Measurements from ENCODE around the gene SFMBT2. TPM values are rescaled to one million over a fixed set of nuclear protein-coding genes. Genes with fewer than 3 reads are reported as not detected.
"Not testable (repeated sequence)": the region's sequence is repeated elsewhere in the genome, so short reads cannot be mapped to it uniquely, and the experiment has no call there.

Gene SFMBT2
- total RNA-seq, 1 experiment from 2014 or later, result not detected

- Mint-ChIP-seq H3K27me3 (ENCODE audit: insufficient read depth, unreplicated experiment) (peaks cover 13% of the 10 kb centered on the region), H3K36me3 (ENCODE audit: insufficient read depth, unreplicated experiment) (no peaks in the 10 kb centered on the region), H3K27ac (ENCODE audit: unreplicated experiment) (no peak overlapping the region), H3K9me3 (ENCODE audit: unreplicated experiment) (peaks cover 25% of the 10 kb centered on the region), H3K4me3 (ENCODE audit: unreplicated experiment) (no peak overlapping the region), H3K4me1 (ENCODE audit: low read depth, unreplicated experiment) (peaks cover 5% of the 10 kb centered on the region)
- intact Hi-C loops (cut with micrococcal nuclease; ENCODE audit: unreplicated experiment), result no loop called here
- ChIA-PET CTCF (no interaction called here), POLR2A (no interaction called here)
- Histone ChIP-seq H3K4me1 (no peaks in the 10 kb centered on the region), H3K36me3 (ENCODE audit: control insufficient read depth, insufficient read depth, low read length) (no peaks in the 10 kb centered on the region), H3K4me3 (ENCODE audit: low read depth, low read length) (no peak overlapping the region), H3K27me3 (replicated peaks; ENCODE audit: control insufficient read depth, insufficient read depth, low read length) (no peaks in the 10 kb centered on the region), H3K9me3 (no peaks in the 10 kb centered on the region; the same call in 1 of the 2 replicates)
- no peak for DNase-seq
- BruUV-seq (replicated peaks), result no TSS peak
- TF ChIP-seq CTCF (IDR thresholded peaks at IDR 0.05; ENCODE audit: insufficient read depth in 1 of 2, low read depth in 1 of 2, low read length in 1 of 2, severe bottlenecking in 1 of 2, unreplicated experiment in 1 of 2), result no peak
These were observed 217.5 kb downstream of the SFMBT2 start for GRCh38 chr10:7193369-7193768.

GRCh38 chr10:7192831-7193361 lies 217.9 kb downstream of the SFMBT2 start:
- ChIA-PET CTCF (interaction anchor here (0.5 kb wide), 1 partner anchor 49 kb away, joined by 3 read pairs; no protein-coding TSS in a partner anchor), POLR2A (no interaction called here)
- no peak overlapping the region for H3K4me3 ChIP-seq (ENCODE audit: low read depth, low read length)
- Mint-ChIP-seq H3K4me1 (ENCODE audit: low read depth, unreplicated experiment) (peaks cover 5% of the 10 kb centered on the region), H3K4me3 (ENCODE audit: unreplicated experiment) (no peak overlapping the region), H3K27ac (ENCODE audit: unreplicated experiment) (no peak overlapping the region), H3K27me3 (ENCODE audit: insufficient read depth, unreplicated experiment) (peaks cover 11% of the 10 kb centered on the region), H3K36me3 (ENCODE audit: insufficient read depth, unreplicated experiment) (no peaks in the 10 kb centered on the region), H3K9me3 (ENCODE audit: unreplicated experiment) (peaks cover 25% of the 10 kb centered on the region)
- intact Hi-C loops (cut with micrococcal nuclease; ENCODE audit: unreplicated experiment), result no loop called here
- H3K9me3 ChIP-seq, result no peaks in the 10 kb centered on the region; the same call in 1 of the 2 replicates
- no peaks in the 10 kb centered on the region for H3K4me1 ChIP-seq
- no peak for DNase-seq
- TF ChIP-seq CTCF (IDR thresholded peaks at IDR 0.05; ENCODE audit: insufficient read depth in 1 of 2, low read depth in 1 of 2, low read length in 1 of 2, severe bottlenecking in 1 of 2, unreplicated experiment in 1 of 2), result no peak
- BruUV-seq (replicated peaks), result no TSS peak
- no peaks in the 10 kb centered on the region for H3K36me3 ChIP-seq (ENCODE audit: control insufficient read depth, insufficient read depth, low read length)
- H3K27me3 ChIP-seq (replicated peaks; ENCODE audit: control insufficient read depth, insufficient read depth, low read length), result no peaks in the 10 kb centered on the region

- POLR2A ChIA-PET, result no interaction called here
- H3K27me3 Mint-ChIP-seq (ENCODE audit: insufficient read depth, unreplicated experiment), result peaks cover 11% of the 10 kb centered on the region
- no TSS peak for BruUV-seq (replicated peaks)
- DNase-seq, result no peak
- no peaks in the 10 kb centered on the region for H3K36me3 Mint-ChIP-seq (ENCODE audit: insufficient read depth, unreplicated experiment)
- H3K4me1 ChIP-seq, result no peaks in the 10 kb centered on the region
- CTCF ChIA-PET, result interaction anchor here (0.7 kb wide), 1 partner anchor 1774 kb away, joined by 4 read pairs; no protein-coding TSS in a partner anchor
- intact Hi-C loops (cut with micrococcal nuclease; ENCODE audit: unreplicated experiment), result no loop called here
- TF ChIP-seq CTCF (IDR thresholded peaks at IDR 0.05; ENCODE audit: insufficient read depth in 1 of 2, low read depth in 1 of 2, low read length in 1 of 2, severe bottlenecking in 1 of 2, unreplicated experiment in 1 of 2), result no peak
- no peaks in the 10 kb centered on the region for H3K36me3 ChIP-seq (ENCODE audit: control insufficient read depth, insufficient read depth, low read length)
- H3K9me3 Mint-ChIP-seq (ENCODE audit: unreplicated experiment), result peaks cover 25% of the 10 kb centered on the region
- H3K4me3 Mint-ChIP-seq (ENCODE audit: unreplicated experiment), result no peak overlapping the region
- H3K9me3 ChIP-seq, result no peaks in the 10 kb centered on the region; the same call in 1 of the 2 replicates
- H3K27me3 ChIP-seq (replicated peaks; ENCODE audit: control insufficient read depth, insufficient read depth, low read length), result no peaks in the 10 kb centered on the region
- peaks cover 5% of the 10 kb centered on the region for H3K4me1 Mint-ChIP-seq (ENCODE audit: low read depth, unreplicated experiment)
- no peak overlapping the region for H3K27ac Mint-ChIP-seq (ENCODE audit: unreplicated experiment)
- H3K4me3 ChIP-seq (ENCODE audit: low read depth, low read length), result no peak overlapping the region
These were observed 218.8 kb downstream of the SFMBT2 start for GRCh38 chr10:7192061-7192460.

- H3K27me3 ChIP-seq (replicated peaks; ENCODE audit: control insufficient read depth, insufficient read depth, low read length); DNase-seq; H3K4me1 Mint-ChIP-seq (ENCODE audit: low read depth, unreplicated experiment); BruUV-seq (replicated peaks); H3K27ac Mint-ChIP-seq (ENCODE audit: unreplicated experiment); H3K36me3 Mint-ChIP-seq (ENCODE audit: insufficient read depth, unreplicated experiment); H3K4me1 ChIP-seq; H3K4me3 ChIP-seq (ENCODE audit: low read depth, low read length); intact Hi-C loops (cut with micrococcal nuclease; ENCODE audit: unreplicated experiment); H3K36me3 ChIP-seq (ENCODE audit: control insufficient read depth, insufficient read depth, low read length); H3K9me3 ChIP-seq; CTCF ChIA-PET; H3K4me3 Mint-ChIP-seq (ENCODE audit: unreplicated experiment); POLR2A ChIA-PET: not testable (repeated sequence)
- peaks cover 13% of the 10 kb centered on the region for H3K27me3 Mint-ChIP-seq (ENCODE audit: insufficient read depth, unreplicated experiment)
- peaks cover 14% of the 10 kb centered on the region for H3K9me3 Mint-ChIP-seq (ENCODE audit: unreplicated experiment)
These were observed 220.1 kb downstream of the SFMBT2 start for GRCh38 chr10:7190772-7191171.

All from Caco-2 (cell line).